AG08395 (cell line): ENCODE data around the gene NAP1L4.
A peak's percentile ranks its signal among the peaks of the same experiment; 100 is the strongest.

ENCODE experiments used
- DNase-seq: peaks from one replicate; pipeline ENCODE4 v3.0.0; 2012; ENCODE audit warnings: mixed read lengths, low spot score

NAP1L4 gene

DNA sequence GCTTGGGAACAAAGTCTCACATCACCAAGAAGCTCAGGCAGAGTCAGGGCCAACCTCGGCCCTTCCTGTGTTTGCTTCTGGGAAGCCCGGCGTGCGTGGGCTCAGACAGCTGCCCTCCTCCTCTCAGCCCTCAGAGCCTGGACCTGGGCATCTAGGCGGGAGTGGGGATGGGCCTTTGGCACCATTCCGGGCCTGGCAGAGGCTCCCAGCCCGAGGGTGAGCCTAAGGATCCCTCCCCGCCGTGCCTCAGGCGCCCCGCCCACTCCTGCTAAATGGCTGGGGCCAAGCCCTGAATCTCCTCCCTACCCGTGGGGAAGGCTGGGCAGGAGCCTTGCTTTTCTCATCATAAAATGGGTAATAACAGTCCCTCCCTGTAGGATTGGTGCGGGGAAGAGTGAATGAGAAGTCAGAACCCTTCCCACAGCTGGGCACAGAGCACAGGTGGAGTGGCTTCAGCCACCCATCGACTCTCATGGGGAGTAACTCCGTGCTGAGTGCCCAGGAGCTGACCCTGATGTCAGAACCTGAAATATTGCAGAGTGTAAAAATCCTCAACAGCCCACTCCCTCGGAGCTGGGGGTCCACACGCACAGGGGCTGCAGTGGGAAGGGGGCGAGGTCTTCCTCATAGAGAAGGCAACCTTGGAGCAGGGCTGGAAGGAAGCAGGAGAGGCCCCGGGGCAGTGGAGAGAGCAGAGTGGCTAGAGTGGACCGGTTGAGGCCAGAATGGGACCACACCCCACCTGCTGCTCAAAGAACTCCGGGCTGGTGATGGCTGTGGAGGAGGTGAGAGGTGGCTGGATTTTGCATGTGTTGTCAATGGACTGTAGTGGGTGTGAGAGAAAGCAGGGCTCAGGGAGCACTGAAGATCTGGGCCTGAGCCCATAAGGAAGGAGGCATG is 87.7 kb downstream of the NAP1L4 start:
- DNase-seq, result no peak

DNA sequence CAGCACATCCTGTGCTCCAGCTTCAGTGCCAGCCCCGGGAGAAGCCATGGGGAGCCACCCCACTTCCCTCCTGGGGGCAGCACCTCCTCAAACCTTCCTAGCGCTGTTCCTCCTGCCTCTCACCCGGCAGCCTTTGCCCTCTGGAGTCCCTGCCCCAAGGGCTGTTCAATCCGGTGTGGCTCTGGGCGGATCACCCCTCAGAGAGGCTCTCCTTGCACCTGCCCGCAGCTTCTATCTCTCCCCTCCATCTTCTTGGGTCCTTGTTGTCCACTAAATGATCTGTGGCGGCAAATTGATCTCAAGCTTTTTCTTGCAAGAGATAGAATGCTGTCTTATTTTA is 88.5 kb downstream of the NAP1L4 start:
- DNase-seq, result no peak

DNA sequence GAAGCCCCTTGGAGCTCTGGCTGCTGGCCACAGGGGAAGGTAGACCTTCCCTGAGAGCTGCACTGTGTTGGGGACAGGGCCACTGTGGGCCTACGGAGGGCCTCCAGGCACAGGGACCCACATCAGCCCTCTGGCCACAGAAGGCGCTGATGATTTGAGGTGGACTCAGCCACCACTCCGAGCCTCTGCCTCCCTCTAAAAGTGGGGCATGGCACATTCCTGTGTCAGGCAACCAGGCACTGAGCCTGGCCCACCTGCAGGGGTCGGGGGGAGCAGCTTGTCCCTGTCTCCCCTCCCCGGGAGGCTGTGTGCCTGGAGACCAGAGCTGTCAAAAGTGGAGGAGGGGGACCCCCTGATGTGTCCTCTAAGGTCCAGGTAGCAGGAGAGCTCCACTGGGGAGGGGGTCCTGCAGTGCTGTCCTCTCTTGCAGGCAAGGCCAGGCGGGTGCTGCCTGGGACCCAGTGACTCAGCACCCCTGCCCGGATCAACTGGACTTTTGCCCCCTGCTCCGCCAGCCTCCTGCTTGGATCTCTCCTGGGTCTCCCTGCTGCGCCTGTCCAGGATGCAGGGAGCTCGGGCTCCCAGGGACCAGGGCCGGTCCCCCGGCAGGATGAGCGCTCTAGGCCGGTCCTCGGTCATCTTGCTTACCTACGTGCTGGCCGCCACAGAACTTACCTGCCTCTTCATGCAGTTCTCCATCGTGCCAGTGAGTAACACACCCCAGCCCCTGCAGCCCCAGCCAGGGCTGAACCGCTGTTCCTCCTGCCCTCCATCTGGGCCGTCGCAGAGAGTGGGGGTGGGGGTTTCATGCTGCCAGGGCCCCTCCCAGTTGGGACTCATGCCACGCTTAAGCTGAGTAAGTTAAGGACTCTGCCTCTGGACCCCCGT is 89.1 kb downstream of the NAP1L4 start:
- DNase-seq, result no peak

DNA sequence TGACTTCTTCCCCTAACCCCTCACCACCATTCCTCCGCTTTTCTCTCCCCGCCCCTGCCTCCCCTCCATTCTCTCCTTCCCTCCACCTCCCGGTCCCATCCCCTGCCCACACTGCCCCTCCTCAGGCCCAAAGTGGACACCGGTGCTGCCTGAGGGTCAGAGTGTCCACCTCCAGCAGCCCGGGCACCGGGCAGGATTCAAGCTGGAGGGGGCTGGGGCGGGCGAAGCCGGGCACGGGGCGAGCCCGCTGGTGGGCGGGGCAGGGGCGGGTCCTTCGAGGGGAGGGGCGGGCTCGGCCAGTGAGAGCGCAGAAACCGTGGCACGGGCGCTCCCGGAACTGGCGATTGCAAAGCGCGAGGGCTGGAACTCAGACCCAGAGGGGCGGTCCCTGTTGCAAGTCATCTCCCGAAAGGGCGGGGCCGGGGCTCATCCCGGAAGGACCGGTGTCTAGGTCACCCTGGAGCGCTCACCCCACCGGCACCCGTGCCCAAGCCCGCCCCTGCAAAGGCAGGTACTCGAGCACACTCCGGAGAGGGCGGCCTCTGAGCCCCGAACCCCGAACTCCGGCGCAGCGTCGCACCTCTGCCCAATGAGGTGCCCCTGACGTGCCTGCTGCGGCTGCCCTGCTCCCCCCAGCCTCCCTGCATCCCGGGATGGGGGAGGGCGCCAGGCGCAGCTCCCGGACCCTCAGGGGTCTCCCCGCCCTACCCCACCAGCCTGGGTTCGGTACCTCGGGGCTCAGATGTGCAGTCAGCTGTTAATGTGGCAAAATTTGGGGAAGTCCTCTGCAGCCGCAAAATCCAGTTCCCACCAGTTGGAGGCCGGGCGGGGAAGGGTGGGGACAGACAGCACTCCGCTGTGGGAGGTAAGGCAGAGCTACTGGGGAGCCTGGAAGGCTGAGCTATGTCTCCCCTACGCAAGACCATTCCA is 90.0 kb downstream of the NAP1L4 start:
- DNase-seq, result peak; percentile 98

DNA sequence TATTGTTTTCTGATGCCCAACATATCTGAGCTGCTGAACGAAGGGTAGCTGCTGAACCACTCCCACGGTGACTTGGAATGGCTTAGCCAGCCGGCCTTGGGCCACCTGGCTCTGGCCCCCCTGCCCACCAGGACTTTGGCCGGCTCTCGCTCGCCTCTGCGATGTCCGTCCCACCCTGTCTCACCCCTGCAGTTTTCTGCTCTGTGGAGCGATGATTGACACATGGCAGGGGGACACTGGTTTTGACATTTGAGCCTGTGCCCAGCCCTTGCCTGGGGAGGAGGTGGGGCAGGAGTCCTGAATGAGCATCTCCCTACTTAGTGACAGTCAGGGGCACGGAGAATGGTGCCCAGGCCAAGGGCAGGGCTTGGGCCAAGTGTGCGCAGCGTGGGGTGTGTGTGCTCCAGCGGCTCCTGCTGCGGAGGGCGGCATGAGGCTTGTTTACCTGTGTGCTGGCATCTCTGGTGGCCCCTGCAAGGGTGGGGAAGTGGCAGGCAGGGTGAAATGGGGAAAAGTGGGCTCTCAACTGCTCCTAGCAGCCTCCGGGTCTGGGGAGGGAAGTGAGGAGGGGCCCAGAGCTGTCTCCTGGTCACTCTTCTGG is 90.8 kb downstream of the NAP1L4 start:
- no peak for DNase-seq

DNA sequence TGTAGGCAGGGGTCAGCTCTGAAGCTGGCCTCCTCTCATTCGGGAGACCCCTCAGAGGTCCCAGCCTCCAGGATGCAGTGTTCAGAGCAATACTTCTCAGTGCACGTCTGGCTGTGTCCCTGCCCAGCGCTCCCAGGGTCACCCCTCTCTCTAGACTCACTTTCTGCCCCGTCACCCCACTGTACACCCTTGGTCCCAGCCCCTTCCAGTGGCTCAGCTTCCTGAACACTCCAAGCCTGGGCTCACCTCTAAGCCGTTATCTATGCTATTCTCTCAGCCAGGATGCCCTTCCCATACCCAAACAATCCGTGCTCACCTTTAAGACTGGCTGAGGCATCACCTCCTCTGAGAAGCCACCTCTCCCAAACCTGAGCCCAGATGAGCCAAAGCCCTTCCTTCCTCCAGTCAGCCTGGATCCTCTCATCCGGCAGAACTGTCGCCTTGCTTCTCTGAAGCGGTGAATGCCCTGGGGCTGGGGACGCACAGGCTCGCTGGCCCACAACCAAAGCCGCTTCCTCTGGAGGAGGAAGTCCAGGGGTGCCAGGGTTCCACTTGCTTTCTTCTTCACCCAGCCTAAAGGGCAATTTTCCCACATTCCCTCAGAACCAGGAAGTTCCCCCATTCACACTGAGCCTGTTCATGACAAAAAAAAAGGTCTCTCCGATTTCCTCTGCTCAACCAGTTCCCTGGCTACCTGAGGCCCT is 92.9 kb downstream of the NAP1L4 start:
- no peak for DNase-seq

DNA sequence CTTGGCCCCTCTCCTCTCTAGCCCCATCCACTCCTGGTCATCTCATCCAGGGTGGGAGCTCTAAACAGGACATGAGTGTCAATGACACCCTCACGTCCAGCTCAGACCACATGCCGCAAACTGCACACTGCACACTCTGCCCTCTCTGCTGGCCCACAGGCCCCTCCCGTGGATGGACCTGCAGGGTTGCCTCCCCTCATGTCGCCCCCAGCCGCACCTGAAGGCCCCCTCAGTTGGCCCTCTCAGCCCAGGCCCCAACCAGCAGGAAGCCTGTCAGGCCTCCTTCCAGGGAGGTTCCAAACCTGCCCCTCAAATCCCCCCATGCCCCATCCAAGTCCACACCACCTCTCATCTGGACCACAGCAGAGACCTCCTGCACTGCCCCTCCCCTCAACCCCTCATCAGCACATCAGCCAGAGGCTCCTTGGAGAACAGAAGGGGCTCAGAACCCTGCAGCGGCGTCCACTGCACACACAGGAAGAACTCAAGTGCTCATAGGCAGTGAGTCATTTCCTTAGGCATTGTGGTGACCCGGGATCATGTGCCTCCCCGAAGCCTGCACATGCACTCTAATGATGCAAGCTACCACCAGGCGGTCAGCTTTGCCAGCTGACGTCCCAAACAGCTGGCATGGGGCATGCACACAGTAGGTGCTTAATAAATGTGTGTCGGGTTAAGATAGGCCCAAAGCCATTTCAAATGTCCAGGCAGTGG is 93.6 kb downstream of the NAP1L4 start:
- DNase-seq, result peak; percentile 88

DNA sequence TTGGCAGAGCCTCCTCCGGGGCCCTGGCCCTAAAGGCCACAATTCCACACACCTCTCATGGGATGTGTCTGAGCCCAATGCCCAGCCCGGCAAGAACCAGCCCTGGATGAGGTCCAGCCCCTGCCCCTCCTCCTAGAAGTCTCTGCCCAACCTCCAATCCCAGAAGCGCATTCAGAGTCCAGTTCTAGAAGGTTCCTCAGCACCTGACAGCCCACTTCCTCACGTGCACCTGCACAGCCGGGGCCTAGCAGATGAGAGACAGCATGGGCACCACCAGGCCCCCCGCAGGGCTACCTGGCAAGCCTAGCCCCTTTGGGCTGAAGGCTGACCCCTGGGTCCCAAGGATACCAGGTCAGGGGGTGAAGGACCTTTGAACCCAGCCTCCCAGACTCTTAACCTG is 95.1 kb downstream of the NAP1L4 start:
- DNase-seq, result no peak

DNA sequence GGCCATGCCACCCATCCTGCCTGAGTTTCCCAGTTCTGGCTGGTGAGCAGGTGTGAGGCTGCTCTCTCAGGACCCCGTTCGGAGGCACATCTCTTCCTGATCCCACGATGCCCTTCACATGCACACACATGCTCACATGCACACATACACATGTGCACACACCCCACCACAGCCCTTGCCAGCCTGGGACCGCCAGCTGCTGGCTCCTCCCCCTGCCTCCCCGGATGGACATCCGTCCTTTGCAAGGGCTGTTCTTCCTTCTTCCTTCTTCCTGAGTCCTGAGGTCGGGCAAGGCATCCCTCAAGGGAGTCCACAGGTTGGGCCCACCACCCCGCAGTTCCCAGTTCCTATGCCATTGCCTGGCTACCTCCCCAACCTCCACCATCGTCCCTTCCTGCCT is 96.1 kb downstream of the NAP1L4 start:
- no peak for DNase-seq
